ENCODE measurements around the gene MAP3K4. TPM values are rescaled to one million over a fixed set of nuclear protein-coding genes. Genes with fewer than 3 reads are reported as not detected.

Gene MAP3K4
- total RNA-seq, 1 donor, result 31.1 TPM

- Histone ChIP-seq H2AFZ (ENCODE audit: low read length) (no peak overlapping the region), H3K4me3 (ENCODE audit: insufficient read depth, low read length) (no peak overlapping the region), H3K4me1 (ENCODE audit: insufficient read depth, low read length) (peaks cover 3% of the 10 kb centered on the region), H3K27me3 (ENCODE audit: insufficient read depth, low read length) (peaks cover 2% of the 10 kb centered on the region), H3K79me2 (ENCODE audit: insufficient read depth, low read length) (no peaks in the 10 kb centered on the region), H3K36me3 (ENCODE audit: insufficient read depth, low read length) (no peaks in the 10 kb centered on the region), H4K20me1 (ENCODE audit: insufficient read depth, low read length) (no peaks in the 10 kb centered on the region), H3K27ac (ENCODE audit: low read depth, low read length) (no peak overlapping the region), H3K9me3 (ENCODE audit: low read depth, low read length) (no peaks in the 10 kb centered on the region), H3K4me2 (ENCODE audit: insufficient read depth, low read length) (no peak overlapping the region)
- no peak for TF ChIP-seq CTCF (IDR thresholded peaks at IDR 0.05; ENCODE audit: extremely low read depth, low read depth, low read length)
- DNase-seq (ENCODE audit: insufficient read length, low spot score, missing footprints), result no peak
These were observed 24.9 kb upstream of the MAP3K4 start for GRCh38 chr6:160966493-160967229.

GRCh38 chr6:160967351-160967750 is 24.2 kb upstream of the MAP3K4 start:
- no peaks in the 10 kb centered on the region for H3K9me3 ChIP-seq (ENCODE audit: low read depth, low read length)
- DNase-seq (ENCODE audit: insufficient read length, low spot score, missing footprints), result no peak
- H3K27me3 ChIP-seq (ENCODE audit: insufficient read depth, low read length), result peaks cover 1% of the 10 kb centered on the region
- H3K4me1 ChIP-seq (ENCODE audit: insufficient read depth, low read length), result peaks cover 6% of the 10 kb centered on the region
- H3K79me2 ChIP-seq (ENCODE audit: insufficient read depth, low read length), result no peaks in the 10 kb centered on the region
- no peak overlapping the region for H3K4me3 ChIP-seq (ENCODE audit: insufficient read depth, low read length)
- no peaks in the 10 kb centered on the region for H4K20me1 ChIP-seq (ENCODE audit: insufficient read depth, low read length)
- H2AFZ ChIP-seq (ENCODE audit: low read length), result no peak overlapping the region
- H3K36me3 ChIP-seq (ENCODE audit: insufficient read depth, low read length), result no peaks in the 10 kb centered on the region
- H3K27ac ChIP-seq (ENCODE audit: low read depth, low read length), result no peak overlapping the region
- no peak overlapping the region for H3K4me2 ChIP-seq (ENCODE audit: insufficient read depth, low read length)
- no peak for TF ChIP-seq CTCF (IDR thresholded peaks at IDR 0.05; ENCODE audit: extremely low read depth, low read depth, low read length)

- H3K36me3 ChIP-seq (ENCODE audit: insufficient read depth, low read length), result no peaks in the 10 kb centered on the region
- no peak for TF ChIP-seq CTCF (IDR thresholded peaks at IDR 0.05; ENCODE audit: extremely low read depth, low read depth, low read length)
- no peak overlapping the region for H3K27ac ChIP-seq (ENCODE audit: low read depth, low read length)
- H3K79me2 ChIP-seq (ENCODE audit: insufficient read depth, low read length), result no peaks in the 10 kb centered on the region
- no peak for DNase-seq (ENCODE audit: insufficient read length, low spot score, missing footprints)
- no peak overlapping the region for H3K4me3 ChIP-seq (ENCODE audit: insufficient read depth, low read length)
- no peaks in the 10 kb centered on the region for H3K27me3 ChIP-seq (ENCODE audit: insufficient read depth, low read length)
- no peaks in the 10 kb centered on the region for H4K20me1 ChIP-seq (ENCODE audit: insufficient read depth, low read length)
- no peak overlapping the region for H3K4me2 ChIP-seq (ENCODE audit: insufficient read depth, low read length)
- no peak overlapping the region for H2AFZ ChIP-seq (ENCODE audit: low read length)
- peaks cover 6% of the 10 kb centered on the region for H3K4me1 ChIP-seq (ENCODE audit: insufficient read depth, low read length)
- no peaks in the 10 kb centered on the region for H3K9me3 ChIP-seq (ENCODE audit: low read depth, low read length)
These were observed 23.7 kb upstream of the MAP3K4 start for GRCh38 chr6:160967833-160968232.

- no peak for DNase-seq (ENCODE audit: insufficient read length, low spot score, missing footprints)
- no peaks in the 10 kb centered on the region for H3K79me2 ChIP-seq (ENCODE audit: insufficient read depth, low read length)
- H3K9me3 ChIP-seq (ENCODE audit: low read depth, low read length), result no peaks in the 10 kb centered on the region
- H3K27ac ChIP-seq (ENCODE audit: low read depth, low read length), result no peak overlapping the region
- no peaks in the 10 kb centered on the region for H4K20me1 ChIP-seq (ENCODE audit: insufficient read depth, low read length)
- TF ChIP-seq CTCF (IDR thresholded peaks at IDR 0.05; ENCODE audit: extremely low read depth, low read depth, low read length), result no peak
- no peak overlapping the region for H3K4me3 ChIP-seq (ENCODE audit: insufficient read depth, low read length)
- H3K4me2 ChIP-seq (ENCODE audit: insufficient read depth, low read length), result no peak overlapping the region
- H2AFZ ChIP-seq (ENCODE audit: low read length), result no peak overlapping the region
- H3K27me3 ChIP-seq (ENCODE audit: insufficient read depth, low read length), result no peaks in the 10 kb centered on the region
- H3K36me3 ChIP-seq (ENCODE audit: insufficient read depth, low read length), result no peaks in the 10 kb centered on the region
- H3K4me1 ChIP-seq (ENCODE audit: insufficient read depth, low read length), result peaks cover 22% of the 10 kb centered on the region
These were observed 20.4 kb upstream of the MAP3K4 start for GRCh38 chr6:160971171-160971570.

Measured in osteoblast (primary cell).